K562 (cell line): ENCODE results near the gene PPP1R2B. TPM values are rescaled to one million over a fixed set of nuclear protein-coding genes. Genes with fewer than 3 reads are reported as not detected.
"Not testable (repeated sequence)": the region's sequence is repeated elsewhere in the genome, so short reads cannot be mapped to it uniquely, and the experiment has no call there.

ENCODE experiments used
- ATAC-seq: fragments of 200-7000 bp; cut with Tn5 transposase; 3 replicates; pipeline ENCODE4 v1.9.1; 2020; ENCODE audit warnings: moderate library complexity
- BruUV-seq: library from RNA; stranded (reverse); fragments of 400-500 nt; replicated peaks from 2 replicates; lab custom pipeline; 2021; lab: Mats Ljungman, UMichigan
- CTCF ChIA-PET: fragments of 300-600 bp; formaldehyde crosslinking; extraction: SDS; loops from one replicate; lab custom pipeline; 2021; ENCODE audit warnings: low intra/inter-chr PET ratio; lab: Yijun Ruan, JAX
- POLR2A ChIA-PET: fragments of 300-600, 350-650 bp; sonication (Branson Sonifier 250); formaldehyde crosslinking; extraction: SDS; loops from one replicate; lab custom pipeline; 2021; ENCODE audit warnings: antibody characterized with exemption, inconsistent platforms; lab: Yijun Ruan, JAX
- DNase-seq, 4 experiments: peaks; one replicate each; pipeline versions ENCODE4 v3.0.0 to v3.0.0-alpha.2; 2011 to 2018; ENCODE audit warnings: low spot score in 3 of 4, mixed read lengths in 3 of 4; ENCODE audit errors: extremely low read depth in 1 of 4
- FAIRE-seq: peaks from 2 replicates; lab custom pipeline; 2011; peaks lifted over from hg19 to GRCh38; lab: Jason Lieb, UNC
- H2AFZ ChIP-seq: 2 replicates; pipeline ENCODE4 v1.6.0; 2011; ENCODE audit warnings: low read depth, low read length, control low read depth, inconsistent platforms
- H3K27ac ChIP-seq: fragments of 200-600 bp; 3 replicates; pipeline ENCODE4 v1.8.0; 2011; ENCODE audit warnings: low read depth, mild to moderate bottlenecking, control low read depth, inconsistent platforms, low read length, moderate library complexity, mixed read lengths; ENCODE audit errors: extremely low read depth
- H3K27me3 ChIP-seq, 2 experiments: fragments of 300-600 bp in 1 of 2; 2 replicates in 1 of 2; 3 replicates in 1 of 2; pipeline versions ENCODE4 v1.6.0 to v1.8.0; 2011; ENCODE audit warnings: inconsistent platforms in 2 of 2, low read length in 2 of 2, mild to moderate bottlenecking in 1 of 2, mixed read lengths in 1 of 2, moderate library complexity in 1 of 2; ENCODE audit not compliant: control insufficient read depth in 2 of 2, insufficient read depth in 2 of 2
- H3K36me3 ChIP-seq: fragments of 300-600 bp; 3 replicates; pipeline ENCODE4 v1.8.0; 2011; ENCODE audit warnings: mild to moderate bottlenecking, low read length, inconsistent platforms; ENCODE audit not compliant: control insufficient read depth, insufficient read depth
- H3K4me1 ChIP-seq, 2 experiments: fragments of 200-600 bp in 1 of 2; replicated peaks in 1 of 2; 2 replicates in 1 of 2; 3 replicates in 1 of 2; pipeline versions ENCODE4 v1.5.1 to v1.8.0; 2011; ENCODE audit warnings: inconsistent platforms in 2 of 2, low read length in 2 of 2, mild to moderate bottlenecking in 1 of 2, mixed read lengths in 1 of 2, moderate library complexity in 1 of 2; ENCODE audit not compliant: control insufficient read depth in 2 of 2, insufficient read depth in 2 of 2
- H3K4me2 ChIP-seq: 2 replicates; pipeline ENCODE4 v1.6.1; 2011; ENCODE audit warnings: low read length, control low read depth, inconsistent platforms, mixed read lengths; ENCODE audit not compliant: insufficient read depth
- H3K4me3 ChIP-seq: fragments of 200-600 bp; sonication (generic), shearing (Covaris generic); 2 replicates; pipeline ENCODE4 v1.5.1; 2016; ENCODE audit warnings: control low read depth, inconsistent platforms
- H3K79me2 ChIP-seq: fragments of 200-600 bp; 3 replicates; pipeline ENCODE4 v1.8.0; 2011; ENCODE audit warnings: low read length, inconsistent platforms; ENCODE audit not compliant: control insufficient read depth, insufficient read depth
- H3K9ac ChIP-seq, 2 experiments: 2 replicates each; pipeline versions ENCODE4 v1.6.0 to v1.6.1; 2011; ENCODE audit warnings: low read depth in 2 of 2, low read length in 2 of 2, control low read depth in 1 of 2, inconsistent platforms in 1 of 2, mild to moderate bottlenecking in 1 of 2, mixed read lengths in 1 of 2; ENCODE audit not compliant: insufficient read depth in 1 of 2
- H3K9me1 ChIP-seq: one replicate; pipeline ENCODE4 v1.6.0; 2011; ENCODE audit warnings: inconsistent platforms, mild to moderate bottlenecking, low read length, moderate library complexity; ENCODE audit not compliant: control insufficient read depth, insufficient read depth
- H3K9me3 ChIP-seq: replicated peaks from 2 replicates; pipeline ENCODE4 v1.5.1; 2011; ENCODE audit warnings: low read depth, low read length, inconsistent platforms; ENCODE audit not compliant: control insufficient read depth, insufficient read depth
- H4K20me1 ChIP-seq: replicated peaks from 2 replicates; pipeline ENCODE4 v1.6.1; 2011; ENCODE audit warnings: low read length, inconsistent platforms, mixed read lengths; ENCODE audit not compliant: control insufficient read depth, insufficient read depth
- CBX5 ChIP-seq: IDR thresholded peaks from 2 replicates; pipeline ENCODE4 v1.6.1; 2014; ENCODE audit warnings: low read depth, borderline replicate concordance
- EWSR1 ChIP-seq: fragments of 450-650 bp; IDR thresholded peaks from 2 replicates; pipeline ENCODE4 v1.6.1; 2018; ENCODE audit warnings: borderline replicate concordance, mild to moderate bottlenecking, low read depth, moderate library complexity; ENCODE audit not compliant: partially characterized antibody
- HDGF ChIP-seq: fragments of 450-650 bp; IDR thresholded peaks from 2 replicates; pipeline ENCODE4 v1.6.1; 2016
- HIVEP1 ChIP-seq: fragments of 250-450 bp; sonication (Bioruptor Pico); IDR thresholded peaks from 2 replicates; pipeline ENCODE4 v1.4.0; 2020; ENCODE audit warnings: mild to moderate bottlenecking
- HNRNPH1 ChIP-seq: fragments of 200-400 bp; formaldehyde crosslinking; optimal IDR thresholded peaks from 2 replicates; pipeline ENCODE3; 2017; ENCODE audit warnings: low read depth, mild to moderate bottlenecking, low read length, moderate library complexity
- KDM4B ChIP-seq, 2 experiments: fragments of 450-650 bp in 1 of 2; sonication (generic) in 1 of 2; IDR thresholded peaks; 2 replicates each; pipeline ENCODE4 v1.6.1; 2016 to 2017; ENCODE audit warnings: borderline replicate concordance in 2 of 2, antibody characterized with exemption in 1 of 2, low read depth in 1 of 2, mild to moderate bottlenecking in 1 of 2
- MAFK ChIP-seq: IDR thresholded peaks from 2 replicates; pipeline ENCODE4 v1.6.1; 2011; ENCODE audit warnings: low read length, improper control_type of control experiment
- PHB ChIP-seq: fragments of 250-450 bp; sonication (Bioruptor Pico); IDR thresholded peaks from 2 replicates; pipeline ENCODE4 v1.5.0; 2021
- SLC30A9 ChIP-seq: fragments of 250-450 bp; sonication (Bioruptor Pico); IDR thresholded peaks from 2 replicates; pipeline ENCODE4 v1.8.0; 2022; ENCODE audit warnings: mild to moderate bottlenecking, moderate library complexity
- TRIM24 ChIP-seq, 2 experiments: fragments of 450-650 bp; IDR thresholded peaks; 2 replicates each; pipeline ENCODE4 v1.6.1; 2016
- U2AF2 ChIP-seq: fragments of 200-400 bp; formaldehyde crosslinking; optimal IDR thresholded peaks from 2 replicates; pipeline ENCODE3; 2017; ENCODE audit warnings: low read depth, mild to moderate bottlenecking, low read length
- WGBS: fragments of 100-300 bp; shearing (Covaris generic); methylation state at CpG from one replicate; pipeline ENCODE4 v1.1.6; 2016; ENCODE audit warnings: low coverage, mixed read lengths; ENCODE audit not compliant: insufficient coverage; ENCODE audit errors: missing lambda C conversion rate; 5-methylcytosine and 5-hydroxymethylcytosine counted together
- in situ Hi-C: fragments of 300-500 bp; cut with MboI; formaldehyde crosslinking; loops from 4 replicates; pipeline ENCODE4 v1.15.0; 2018; ENCODE audit warnings: inconsistent platforms, mixed read lengths
- intact Hi-C: fragments of 100-400 bp; cut with micrococcal nuclease; formaldehyde crosslinking; loops from 2 replicates; pipeline ENCODE4 v1.14.2; 2022
- polyA plus RNA-seq, 8 experiments: library from polyadenylated mRNA; depleted of rRNA in 4 of 8; stranded (reverse) in 5 of 8; unstranded in 3 of 8; fragments of >200 nt; fragmentation: Nextera tagmentation in 2 of 8; fragmentation: Illumina TruSeq in 1 of 8; extraction: Ambion mirVana in 2 of 8; extraction: Trizol in 1 of 8; gene quantifications; 2 replicates each; pipeline versions ENCODE4 v1.2.1 to v1.2.3, GENCODE V29; 2011 to 2014; ENCODE audit warnings: inconsistent platforms in 1 of 8, missing spikeins in 1 of 8
- total RNA-seq, 7 experiments: library from RNA; depleted of rRNA in 6 of 7; stranded (reverse); fragments of >200 nt in 6 of 7; fragmentation: Illumina TruSeq in 2 of 7; extraction: Trizol in 2 of 7; gene quantifications; 2 replicates each; pipeline versions ENCODE4 v1.2.1 to v1.2.3, GENCODE V29; 2011 to 2021; ENCODE audit warnings: low replicate concordance in 1 of 7

The PPP1R2B gene
- total and polyA plus RNA-seq, 9 of the 15 experiments (the other 6 are each of a cell fraction or from before 2014, with no cell fraction given) = 0.06 to 0.11 TPM; not detected in 7

DNA sequence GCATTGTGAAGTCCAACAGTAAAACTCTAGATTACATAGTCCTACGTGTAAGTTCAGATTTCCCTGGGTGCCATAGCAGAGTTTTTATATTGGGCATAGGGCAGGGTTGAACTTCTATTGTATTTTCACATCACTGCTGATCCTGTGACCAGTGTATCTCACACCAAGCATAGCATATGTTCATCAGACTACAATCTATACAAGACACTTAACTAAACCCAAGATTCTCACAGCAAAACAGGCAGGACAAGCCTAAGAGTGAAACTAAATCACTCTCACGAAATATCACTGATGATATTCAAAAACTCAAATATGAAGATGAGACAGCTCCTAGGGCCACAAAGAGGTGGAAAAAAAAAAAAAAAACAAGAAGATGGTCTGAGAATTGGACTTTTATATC, 3.2 kb upstream of the PPP1R2B start:
- Histone ChIP-seq H4K20me1 (no peaks in the 10 kb centered on the region), H3K4me2 (no peak overlapping the region), H2AFZ (no peak overlapping the region), H3K9me1 (no peaks in the 10 kb centered on the region), H3K9me3 (no peaks in the 10 kb centered on the region), H3K9ac (no peak overlapping the region), H3K36me3 (no peaks in the 10 kb centered on the region), H3K27me3 (no peaks in the 10 kb centered on the region), H3K79me2 (no peaks in the 10 kb centered on the region), H3K4me3 (no peak overlapping the region), H3K27ac (no peak overlapping the region), H3K4me1 (no peaks in the 10 kb centered on the region)
- DNase-seq = no peak
- POLR2A ChIA-PET = no interaction called here
- CTCF ChIA-PET = interaction anchor here (0.6 kb wide), 1 partner anchor 1587 kb away, joined by 3 read pairs; no protein-coding TSS in a partner anchor
- BruUV-seq = no TSS peak
- ATAC-seq = no peak
- TF ChIP-seq SLC30A9 (CRISPR knock-in tag) (no peak), MAFK (no peak), TRIM24 (IDR thresholded peaks at IDR 0.05) (no peak), KDM4B (IDR thresholded peaks at IDR 0.05; ENCODE audit: borderline replicate concordance in 2 of 2, low read depth in 1 of 2) (no peak), HIVEP1 (CRISPR knock-in tag) (no peak), CBX5 (no peak), HNRNPH1 (no peak), HDGF (no peak), PHB (no peak), U2AF2 (no peak), EWSR1 (no peak)
- in situ Hi-C loops (no loop called here), intact Hi-C loops (no loop called here)
- 0% methylated on average over 2 of the region's 2 CpGs for WGBS
- FAIRE-seq = no peak

DNA sequence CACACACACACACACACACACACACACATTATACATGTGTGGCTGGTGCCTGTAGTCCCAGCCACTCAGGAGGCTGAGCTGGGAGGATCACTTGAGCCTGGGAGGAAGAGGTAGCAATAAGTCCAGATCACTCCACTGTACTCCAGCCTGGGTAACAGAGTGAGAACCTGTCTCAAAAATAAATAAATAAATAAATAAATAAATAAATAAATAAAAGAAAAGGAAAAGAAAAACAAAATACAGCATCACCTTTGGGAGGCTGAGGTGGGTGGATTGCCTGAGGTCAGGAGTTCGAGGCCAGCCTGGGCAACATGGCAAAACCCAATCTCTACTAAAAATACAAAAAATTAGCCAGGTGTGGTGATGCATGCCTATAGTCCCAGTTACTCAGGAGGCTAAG, 1.6 kb upstream of the PPP1R2B start:
- H3K9me3 ChIP-seq, H3K79me2 ChIP-seq, H3K4me1 ChIP-seq, H3K36me3 ChIP-seq, CTCF ChIA-PET, H3K27me3 ChIP-seq, ATAC-seq, H3K9me1 ChIP-seq, H3K27ac ChIP-seq, POLR2A ChIA-PET, intact Hi-C loops, FAIRE-seq, H3K4me2 ChIP-seq, H3K9ac ChIP-seq, BruUV-seq, H2AFZ ChIP-seq, in situ Hi-C loops, H4K20me1 ChIP-seq, DNase-seq, H3K4me3 ChIP-seq: not testable (repeated sequence)
- WGBS = 0% methylated on average over 1 of the region's 1 CpG
